H9 (cell line): ENCODE data around the gene F12. TPM values are rescaled to one million over a fixed set of nuclear protein-coding genes. Genes with fewer than 3 reads are reported as not detected.

Experiments used
- DNase-seq: peaks from one replicate; pipeline ENCODE4 v3.0.0-alpha.2; 2017
- H2AFZ ChIP-seq: one replicate; pipeline ENCODE4 v1.6.1; 2013; ENCODE audit warnings: mild to moderate bottlenecking, low read length, control low read depth, moderate library complexity
- H2AK5ac ChIP-seq: 2 replicates; pipeline ENCODE4 v1.6.1; 2013; ENCODE audit warnings: low read length, control low read depth, mixed read lengths; ENCODE audit not compliant: insufficient read length
- H2BK120ac ChIP-seq: one replicate; pipeline ENCODE4 v1.6.1; 2013; ENCODE audit warnings: low read depth, mild to moderate bottlenecking, low read length, control low read depth, inconsistent platforms; ENCODE audit not compliant: poor library complexity, severe bottlenecking
- H2BK12ac ChIP-seq: 2 replicates; pipeline ENCODE4 v1.6.1; 2013; ENCODE audit warnings: low read length, control low read depth, mixed read lengths, low read depth; ENCODE audit not compliant: insufficient read length
- H2BK15ac ChIP-seq: 2 replicates; pipeline ENCODE4 v1.6.1; 2013; ENCODE audit warnings: low read depth, low read length, control low read depth
- H2BK20ac ChIP-seq: one replicate; pipeline ENCODE4 v1.6.1; 2013; ENCODE audit warnings: low read depth, mild to moderate bottlenecking, low read length, control low read depth, inconsistent platforms; ENCODE audit not compliant: poor library complexity, severe bottlenecking
- H2BK5ac ChIP-seq: 2 replicates; pipeline ENCODE4 v1.6.1; 2013; ENCODE audit warnings: low read length, control low read depth, mixed read lengths; ENCODE audit not compliant: insufficient read length
- H3K14ac ChIP-seq: 2 replicates; pipeline ENCODE4 v1.6.1; 2013; ENCODE audit warnings: low read length, control low read depth; ENCODE audit not compliant: insufficient read depth
- H3K18ac ChIP-seq: 2 replicates; pipeline ENCODE4 v1.6.1; 2013; ENCODE audit warnings: low read depth, mild to moderate bottlenecking, mixed read lengths, low read length, control low read depth; ENCODE audit not compliant: insufficient read length
- H3K23ac ChIP-seq: 2 replicates; pipeline ENCODE4 v1.6.1; 2013; ENCODE audit warnings: low read length, control low read depth, mixed read lengths, low read depth; ENCODE audit not compliant: insufficient read length
- H3K23me2 ChIP-seq: 2 replicates; pipeline ENCODE4 v1.6.1; 2013; ENCODE audit warnings: low read depth, mild to moderate bottlenecking, mixed read lengths, low read length, control low read depth; ENCODE audit not compliant: insufficient read length, poor library complexity, severe bottlenecking
- H3K27ac ChIP-seq: 2 replicates; pipeline ENCODE4 v1.5.1; 2013; ENCODE audit warnings: low read length, control low read depth, mixed read lengths, low read depth; ENCODE audit not compliant: insufficient read length
- H3K27me3 ChIP-seq: 2 replicates; pipeline ENCODE4 v1.6.1; 2013; ENCODE audit warnings: low read length, control low read depth, inconsistent platforms; ENCODE audit not compliant: insufficient read depth
- H3K4ac ChIP-seq: 2 replicates; pipeline ENCODE4 v1.6.1; 2013; ENCODE audit warnings: low read depth, mild to moderate bottlenecking, control low read depth, inconsistent platforms, low read length, moderate library complexity
- H3K4me1 ChIP-seq: 2 replicates; pipeline ENCODE4 v1.6.1; 2013; ENCODE audit warnings: low read length, control low read depth, inconsistent platforms; ENCODE audit not compliant: insufficient read depth
- H3K4me2 ChIP-seq: 2 replicates; pipeline ENCODE4 v1.6.1; 2013; ENCODE audit warnings: low read length, control low read depth, mixed read lengths; ENCODE audit not compliant: insufficient read length, insufficient read depth
- H3K56ac ChIP-seq: 2 replicates; pipeline ENCODE4 v1.6.1; 2013; ENCODE audit warnings: low read depth, mild to moderate bottlenecking, mixed read lengths, low read length, control low read depth; ENCODE audit not compliant: insufficient read length
- H3K79me1 ChIP-seq: 2 replicates; pipeline ENCODE4 v1.6.1; 2013; ENCODE audit warnings: low read depth, mild to moderate bottlenecking, moderate library complexity, low read length, control low read depth, inconsistent platforms; ENCODE audit not compliant: insufficient read depth, poor library complexity, severe bottlenecking
- H3K79me2 ChIP-seq: 2 replicates; pipeline ENCODE4 v1.6.1; 2013; ENCODE audit warnings: low read length, control low read depth, inconsistent platforms; ENCODE audit not compliant: insufficient read depth
- H3K9ac ChIP-seq: 2 replicates; pipeline ENCODE4 v1.6.1; 2013; ENCODE audit warnings: low read length, control low read depth, mixed read lengths; ENCODE audit not compliant: insufficient read length; ENCODE audit errors: extremely low read depth
- H3K9me3 ChIP-seq: one replicate; pipeline ENCODE4 v1.6.1; 2013; ENCODE audit warnings: low read depth, low read length, inconsistent platforms; ENCODE audit not compliant: control insufficient read depth
- H3T11ph ChIP-seq: one replicate; pipeline ENCODE4 v1.6.1; 2013; ENCODE audit warnings: mild to moderate bottlenecking, low read length, control low read depth, inconsistent platforms
- H4K20me1 ChIP-seq: one replicate; pipeline ENCODE4 v1.6.1; 2013; ENCODE audit not compliant: control insufficient read depth, insufficient read length, insufficient read depth
- H4K5ac ChIP-seq: 2 replicates; pipeline ENCODE4 v1.6.1; 2013; ENCODE audit warnings: low read depth, mild to moderate bottlenecking, mixed read lengths, low read length, control low read depth; ENCODE audit not compliant: insufficient read length
- H4K8ac ChIP-seq: replicated peaks from 2 replicates; pipeline ENCODE4 v1.6.1; 2013; ENCODE audit warnings: low read length, control low read depth, mixed read lengths, low read depth; ENCODE audit not compliant: insufficient read length
- H4K91ac ChIP-seq: 2 replicates; pipeline ENCODE4 v1.6.1; 2013; ENCODE audit warnings: low read depth, mild to moderate bottlenecking, moderate library complexity, mixed read lengths, low read length, control low read depth; ENCODE audit not compliant: insufficient read length
- H3K27ac Mint-ChIP-seq, 3 experiments: 2 replicates in 2 of 3; 3 replicates in 1 of 3; pipeline ENCODE4 v1.8.0; 2020 to 2021; ENCODE audit warnings: mixed read lengths in 3 of 3, mild to moderate bottlenecking in 1 of 3, moderate library complexity in 1 of 3
- H3K27me3 Mint-ChIP-seq: 2 replicates; pipeline ENCODE4 v1.8.0; 2021; ENCODE audit warnings: low read depth, mild to moderate bottlenecking, moderate library complexity, mixed read lengths
- H3K36me3 Mint-ChIP-seq, 3 experiments: 2 replicates in 2 of 3; 3 replicates in 1 of 3; pipeline ENCODE4 v1.8.0; 2020 to 2021; ENCODE audit warnings: low read depth in 3 of 3, mixed read lengths in 3 of 3; ENCODE audit not compliant: insufficient read depth in 1 of 3
- H3K4me1 Mint-ChIP-seq, 2 experiments: 2 replicates each; pipeline ENCODE4 v1.8.0; 2020; ENCODE audit warnings: mixed read lengths in 2 of 2
- H3K4me3 Mint-ChIP-seq, 2 experiments: 2 replicates in 1 of 2; 3 replicates in 1 of 2; pipeline ENCODE4 v1.8.0; 2020 to 2021; ENCODE audit warnings: mild to moderate bottlenecking in 2 of 2, mixed read lengths in 2 of 2, moderate library complexity in 1 of 2
- H3K9me3 Mint-ChIP-seq, 2 experiments: 2 replicates in 1 of 2; 3 replicates in 1 of 2; pipeline ENCODE4 v1.8.0; 2020; ENCODE audit warnings: mild to moderate bottlenecking in 2 of 2, mixed read lengths in 2 of 2, moderate library complexity in 1 of 2
- CTCF ChIP-seq: fragments of 200-600 bp; sonication (generic); conservative IDR thresholded peaks from 3 replicates; pipeline ENCODE4 v1.8.0; 2021; ENCODE audit warnings: antibody characterized with exemption, mild to moderate bottlenecking
- whole genome bisulfite sequencing: extraction: QIAGEN DNeasy Blood & Tissue Kit; methylation state at CpG from one replicate; pipeline ENCODE4 v1.1.7; 2013; ENCODE audit warnings: missing lambda C conversion rate, low lambda C conversion rate, mixed read lengths; ENCODE audit not compliant: insufficient read length; ENCODE audit errors: extremely low coverage; 5-methylcytosine and 5-hydroxymethylcytosine counted together
- total RNA-seq: library from RNA; stranded (reverse); gene quantifications from 2 replicates; pipeline ENCODE4 v1.2.1, GENCODE V29; 2021

F12 gene
- total RNA-seq, 1 experiment from 2014 or later, result 3.5 TPM

- H3K79me2 ChIP-seq, result no peaks in the 10 kb centered on the region
- no peak overlapping the region for H3K4ac ChIP-seq
- H2BK5ac ChIP-seq, result no peak overlapping the region
- no peak overlapping the region for H4K5ac ChIP-seq
- H4K8ac ChIP-seq, result no peak overlapping the region
- H3K79me1 ChIP-seq, result no peaks in the 10 kb centered on the region
- H4K20me1 ChIP-seq, result no peaks in the 10 kb centered on the region
- H2BK12ac ChIP-seq, result no peak overlapping the region
- no CpG with 5 or more reads among the region's 3 CpGs for WGBS
- no peak for TF ChIP-seq CTCF
- no peak overlapping the region for H2AK5ac ChIP-seq
- H3K4me1 ChIP-seq, result no peaks in the 10 kb centered on the region
- Mint-ChIP-seq H3K36me3 (no peaks in the 10 kb centered on the region), H3K4me1 (peaks cover 0 to 2% of the 10 kb centered on the region in 2 experiments; a peak in 1 of 4 replicates), H3K27me3 (peaks cover 86% of the 10 kb centered on the region), H3K27ac (no peak overlapping the region; a peak in 1 of 7 replicates), H3K4me3 (no peak overlapping the region), H3K9me3 (no peaks in the 10 kb centered on the region; a peak in 1 of 5 replicates)
- H3K14ac ChIP-seq, result no peak overlapping the region
- no peak overlapping the region for H3K9ac ChIP-seq
- H2AFZ ChIP-seq, result no peak overlapping the region
- H2BK120ac ChIP-seq, result no peak overlapping the region
- no peak overlapping the region for H3K56ac ChIP-seq
- no peak overlapping the region for H2BK15ac ChIP-seq
- H3K4me2 ChIP-seq, result no peak overlapping the region
- H3K23me2 ChIP-seq, result no peaks in the 10 kb centered on the region
- no peak overlapping the region for H3K23ac ChIP-seq
- H3K9me3 ChIP-seq, result no peaks in the 10 kb centered on the region
- no peak overlapping the region for H2BK20ac ChIP-seq
- H3K27ac ChIP-seq, result no peak overlapping the region
- no peak for DNase-seq
- no peak overlapping the region for H3T11ph ChIP-seq
- H3K18ac ChIP-seq, result no peak overlapping the region
- H3K27me3 ChIP-seq, result no peaks in the 10 kb centered on the region; the same call in 1 of the 2 replicates
- H4K91ac ChIP-seq, result no peak overlapping the region
Measured at GRCh38 chr5:177410575-177410974, 1.2 kb upstream of the F12 start.
